Heart left ventricle (tissue), 13 donors: ENCODE data around the gene LANCL2.

ENCODE experiments used
- POLR2A ChIP-seq, 2 donors: fragments of 450-650 bp; IDR thresholded peaks; one replicate each; pipeline ENCODE4 v1.6.1; 2017; ENCODE audit warnings: antibody characterized with exemption in 2 of 2, mild to moderate bottlenecking in 2 of 2, moderate library complexity in 2 of 2
- TF ChIP-seq, protein P1 (sequence below), 12 donors: fragments of 200-600 bp; sonication (generic) in 4 of 12; IDR thresholded peaks; one replicate each; pipeline versions ENCODE4 v1.5.0 to v1.8.0; 2018 to 2022; ENCODE audit warnings: antibody characterized with exemption in 12 of 12, mild to moderate bottlenecking in 5 of 12
- donor health status: ischemic (EF 13 %, LVEDD 7.1; RV severe dilation, severe dysfunction).
- donor health status: DM: no; HTN: yes; CAD: no.
- donor health status: DM: no; HTN: no; CAD: no.
- donor health status: ischemic (EF 25% LVEDD 6.9; RV normal size, moderate dysfunction).
- donor health status: ischemic (EF 25% LVEDD 5.7; RV mildly dilated, moderate dysfunction).
- donor health status: ischemic (EF 35%, LVEDD 5.7; RV mildly dilated, moderate dysfunction).
- donor health status: nonischemic (EF 11% LVEDD 7.7; RV severe dilation, severe dysfunction).
- donor health status: DM: yes; HTN: yes; CAD: no.
- donor health status: PGD.
- donor health status: ischemic (EF 29% LVEDD 5.4; RV normal size, mild dysfunction).
- donor health status: nonischemic (EF 23%, LVEDD 6.1; RV moderate dilation, normal function).

DNA sequence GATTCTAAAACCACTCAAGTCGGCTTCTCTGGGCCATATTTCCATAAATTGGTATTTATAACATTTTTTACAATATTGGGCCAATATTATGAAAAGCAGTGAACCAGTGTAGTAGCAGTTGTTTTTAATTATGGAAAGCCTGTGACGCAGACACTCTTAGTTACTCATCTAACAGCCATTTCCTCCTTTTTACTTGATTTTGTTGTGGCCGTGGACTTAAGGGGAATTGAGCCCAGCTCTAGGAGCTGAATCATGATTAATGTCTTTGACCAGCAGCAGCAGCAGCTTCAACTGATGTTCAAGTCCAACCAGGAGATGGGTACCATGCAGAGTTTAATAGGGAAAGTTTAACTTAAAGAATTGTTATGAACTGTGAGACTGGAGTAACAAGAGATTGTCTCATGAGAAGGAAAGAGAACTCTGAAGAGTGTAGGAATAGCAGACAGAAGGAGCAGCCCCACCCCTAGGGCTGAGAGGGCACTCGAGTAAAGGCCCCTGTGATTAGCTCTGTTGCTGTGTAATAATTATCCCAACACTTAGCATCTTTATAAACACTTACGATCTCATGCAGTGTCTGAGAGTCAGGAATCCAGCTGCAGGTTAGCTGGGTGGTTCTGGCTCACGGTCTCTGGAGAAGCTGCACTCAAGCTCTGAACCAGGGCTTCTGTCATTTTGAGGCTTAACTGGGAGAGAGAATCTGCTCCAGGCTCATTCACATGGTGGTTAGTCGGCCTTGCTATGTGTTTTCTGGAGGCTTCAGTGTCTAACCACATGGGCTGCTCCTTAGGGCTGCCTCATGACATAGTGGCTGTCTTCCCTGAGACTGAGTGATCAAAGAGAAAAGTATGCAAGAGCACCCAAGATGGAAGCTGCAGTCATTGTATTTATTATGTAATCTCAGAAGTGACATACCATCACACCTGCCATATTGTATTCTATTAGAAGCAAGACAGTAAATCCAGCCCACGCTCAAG, 4.6 kb downstream of the LANCL2 start:
- TF ChIP-seq, protein P1, sequence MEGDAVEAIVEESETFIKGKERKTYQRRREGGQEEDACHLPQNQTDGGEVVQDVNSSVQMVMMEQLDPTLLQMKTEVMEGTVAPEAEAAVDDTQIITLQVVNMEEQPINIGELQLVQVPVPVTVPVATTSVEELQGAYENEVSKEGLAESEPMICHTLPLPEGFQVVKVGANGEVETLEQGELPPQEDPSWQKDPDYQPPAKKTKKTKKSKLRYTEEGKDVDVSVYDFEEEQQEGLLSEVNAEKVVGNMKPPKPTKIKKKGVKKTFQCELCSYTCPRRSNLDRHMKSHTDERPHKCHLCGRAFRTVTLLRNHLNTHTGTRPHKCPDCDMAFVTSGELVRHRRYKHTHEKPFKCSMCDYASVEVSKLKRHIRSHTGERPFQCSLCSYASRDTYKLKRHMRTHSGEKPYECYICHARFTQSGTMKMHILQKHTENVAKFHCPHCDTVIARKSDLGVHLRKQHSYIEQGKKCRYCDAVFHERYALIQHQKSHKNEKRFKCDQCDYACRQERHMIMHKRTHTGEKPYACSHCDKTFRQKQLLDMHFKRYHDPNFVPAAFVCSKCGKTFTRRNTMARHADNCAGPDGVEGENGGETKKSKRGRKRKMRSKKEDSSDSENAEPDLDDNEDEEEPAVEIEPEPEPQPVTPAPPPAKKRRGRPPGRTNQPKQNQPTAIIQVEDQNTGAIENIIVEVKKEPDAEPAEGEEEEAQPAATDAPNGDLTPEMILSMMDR (IDR thresholded peaks at IDR 0.05): no peak
- TF ChIP-seq POLR2A (IDR thresholded peaks at IDR 0.05): no peak
